GM23338 (cell line): ENCODE data around the gene CCDC24. TPM values are rescaled to one million over a fixed set of nuclear protein-coding genes. Genes with fewer than 3 reads are reported as not detected.

ENCODE experiments used
- ATAC-seq: fragments of 200-7000 bp; cut with Tn5 transposase; 3 replicates; pipeline ENCODE4 v1.9.1; 2020
- DNase-seq: peaks from one replicate; pipeline ENCODE4 v3.0.0-alpha.2; 2015; ENCODE audit warnings: low spot score
- H2AFZ ChIP-seq: fragments of 200-600 bp; sonication (generic); 2 replicates; pipeline ENCODE4 v1.8.0; 2016; ENCODE audit warnings: antibody characterized with exemption, mild to moderate bottlenecking, moderate library complexity
- H3F3A ChIP-seq: fragments of 200-600 bp; sonication (generic); replicated peaks from 2 replicates; pipeline ENCODE4 v1.8.0; 2017; ENCODE audit warnings: antibody characterized with exemption, mixed run types, low read depth
- H3K27ac ChIP-seq: fragments of 200-600 bp; sonication (generic); 2 replicates; pipeline ENCODE4 v1.6.1; 2016; ENCODE audit warnings: low read depth
- H3K27me3 ChIP-seq: fragments of 200-600 bp; sonication (generic); 2 replicates; pipeline ENCODE4 v1.8.0; 2016; ENCODE audit warnings: mild to moderate bottlenecking, mixed run types, moderate library complexity; ENCODE audit not compliant: insufficient read depth
- H3K36me3 ChIP-seq: fragments of 200-600 bp; sonication (generic); 2 replicates; pipeline ENCODE4 v1.8.0; 2016; ENCODE audit warnings: mild to moderate bottlenecking; ENCODE audit not compliant: insufficient read depth
- H3K4me1 ChIP-seq: fragments of 200-600 bp; sonication (generic); 2 replicates; pipeline ENCODE4 v1.8.0; 2016; ENCODE audit warnings: mild to moderate bottlenecking, moderate library complexity; ENCODE audit not compliant: insufficient read depth
- H3K4me2 ChIP-seq: fragments of 200-600 bp; sonication (generic); 2 replicates; pipeline ENCODE4 v1.7.1; 2017; ENCODE audit warnings: mixed run types
- H3K4me3 ChIP-seq: fragments of 200-600 bp; sonication (generic); 2 replicates; pipeline ENCODE4 v1.6.1; 2016; ENCODE audit warnings: mixed run types
- H3K79me2 ChIP-seq: fragments of 200-600 bp; sonication (generic); replicated peaks from 2 replicates; pipeline ENCODE4 v1.8.0; 2017; ENCODE audit warnings: mild to moderate bottlenecking; ENCODE audit not compliant: insufficient read depth
- H3K9me2 ChIP-seq: fragments of 200-600 bp; sonication (generic); 2 replicates; pipeline ENCODE4 v1.8.0; 2017; ENCODE audit not compliant: insufficient read depth
- H4K20me1 ChIP-seq: fragments of 200-600 bp; sonication (generic); replicated peaks from 2 replicates; pipeline ENCODE4 v1.8.0; 2017; ENCODE audit warnings: mild to moderate bottlenecking; ENCODE audit not compliant: insufficient read depth
- H3K27ac Mint-ChIP-seq: 2 replicates; pipeline ENCODE4 v1.8.0; 2020; ENCODE audit warnings: inconsistent platforms, mild to moderate bottlenecking, moderate library complexity, mixed read lengths
- H3K27me3 Mint-ChIP-seq: 3 replicates; pipeline ENCODE4 v1.8.0; 2022; ENCODE audit warnings: low read depth, mild to moderate bottlenecking, moderate library complexity, mixed read lengths, inconsistent platforms; ENCODE audit not compliant: insufficient read depth, poor library complexity
- H3K36me3 Mint-ChIP-seq: 3 replicates; pipeline ENCODE4 v1.8.0; 2021; ENCODE audit warnings: low read depth, mild to moderate bottlenecking, inconsistent platforms, moderate library complexity, mixed read lengths
- H3K4me1 Mint-ChIP-seq: 3 replicates; pipeline ENCODE4 v1.8.0; 2020; ENCODE audit warnings: mild to moderate bottlenecking, inconsistent platforms, mixed read lengths
- H3K4me3 Mint-ChIP-seq: 3 replicates; pipeline ENCODE4 v1.8.0; 2021; ENCODE audit warnings: moderate library complexity, mild to moderate bottlenecking, inconsistent platforms, mixed read lengths
- H3K9me3 Mint-ChIP-seq: 3 replicates; pipeline ENCODE4 v1.8.0; 2020; ENCODE audit warnings: moderate library complexity, mild to moderate bottlenecking, inconsistent platforms, mixed read lengths
- CREB1 ChIP-seq: fragments of 250-450 bp; sonication (Bioruptor Pico); IDR thresholded peaks from 2 replicates; pipeline ENCODE4 v1.5.0; 2020; ENCODE audit warnings: low read depth, mild to moderate bottlenecking, moderate library complexity
- ETS1 ChIP-seq: IDR thresholded peaks from 2 replicates; pipeline ENCODE4 v1.6.1; 2016; ENCODE audit warnings: antibody characterized with exemption
- EZH2 ChIP-seq: fragments of 200-600 bp; sonication (generic); IDR thresholded peaks from one replicate; pipeline ENCODE4 v1.8.0; 2017; ENCODE audit warnings: antibody characterized with exemption, mild to moderate bottlenecking, low read depth; ENCODE audit not compliant: unreplicated experiment
- EZH2phosphoT487 ChIP-seq: fragments of 200-600 bp; sonication (generic); IDR thresholded peaks from one replicate; pipeline ENCODE4 v1.8.1; 2018; ENCODE audit warnings: antibody characterized with exemption; ENCODE audit not compliant: unreplicated experiment
- JUNB ChIP-seq: IDR thresholded peaks from one replicate; pipeline ENCODE4 v1.6.1; 2016; ENCODE audit warnings: antibody characterized with exemption; ENCODE audit not compliant: unreplicated experiment
- POLR2AphosphoS5 ChIP-seq: IDR thresholded peaks from 2 replicates; pipeline ENCODE4 v1.6.1; 2016; ENCODE audit warnings: antibody characterized with exemption, low read depth
- ZNF114 ChIP-seq: fragments of 250-450 bp; sonication (Bioruptor Pico); IDR thresholded peaks from 2 replicates; pipeline ENCODE4 v1.5.0; 2020; ENCODE audit warnings: mild to moderate bottlenecking, moderate library complexity
- ZNF331 ChIP-seq: fragments of 250-450 bp; sonication (Bioruptor Pico); IDR thresholded peaks from 2 replicates; pipeline ENCODE4 v1.5.0; 2020; ENCODE audit warnings: low read depth, mild to moderate bottlenecking, moderate library complexity
- polyA plus RNA-seq: library from polyadenylated mRNA; unstranded; fragments of >200 nt; fragmentation: Nextera tagmentation; extraction: Ambion mirVana; gene quantifications from 2 replicates; pipeline ENCODE4 v1.2.1, GENCODE V29; 2016
- total RNA-seq: library from RNA; depleted of rRNA; stranded (reverse); fragments of >200 nt; shearing (Covaris generic); gene quantifications from 2 replicates; pipeline ENCODE4 v1.2.3, GENCODE V29; 2014
- TF ChIP-seq, protein P1 (sequence below): IDR thresholded peaks from one replicate; pipeline ENCODE4 v1.6.1; 2018; ENCODE audit warnings: antibody characterized with exemption; ENCODE audit not compliant: unreplicated experiment
- TF ChIP-seq, protein P2 (sequence below), 2 experiments: fragments of 200-600 bp in 1 of 2; sonication (generic) in 1 of 2; conservative IDR thresholded peaks; 2 replicates each; pipeline versions ENCODE4 v1.5.1 to v1.6.1; 2016 to 2017; ENCODE audit warnings: antibody characterized with exemption in 2 of 2, low read depth in 2 of 2, mild to moderate bottlenecking in 2 of 2, moderate library complexity in 1 of 2

Gene CCDC24
- total and polyA plus RNA-seq, 2 experiments from 2014 or later = 8.3 to 17.2 TPM

DNA sequence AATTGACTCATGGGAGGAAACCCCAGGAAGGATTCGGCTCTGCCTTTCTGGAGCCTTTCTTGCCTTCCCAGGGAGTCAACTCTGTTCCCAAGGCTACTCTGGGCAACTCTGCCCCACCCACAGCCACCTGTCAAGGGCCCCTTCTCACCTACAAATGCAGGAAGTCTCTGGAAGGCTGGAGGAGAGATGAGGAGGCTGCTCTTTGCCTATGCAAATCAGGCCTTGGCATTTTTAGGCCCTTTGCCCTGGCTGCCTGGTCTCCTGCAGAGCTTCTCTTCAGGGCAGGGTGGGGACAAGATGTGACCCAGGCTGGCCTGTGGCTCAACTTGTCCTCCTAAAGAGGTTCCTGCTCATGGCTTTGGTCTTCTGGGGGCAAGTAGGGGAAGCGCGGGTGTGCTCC, 34.4 kb downstream of the CCDC24 start:
- DNase-seq (no peak), ATAC-seq (no peak)
- H3K4me3 Mint-ChIP-seq = no peak overlapping the region
- H3K36me3 Mint-ChIP-seq = peaks cover 60% of the 10 kb centered on the region
- Histone ChIP-seq H4K20me1 (no peaks in the 10 kb centered on the region; the same call in 1 of the 2 replicates), H3K4me1 (peaks cover 12% of the 10 kb centered on the region; the same call in 1 of the 2 replicates), H3K27ac (no peak overlapping the region), H3K27me3 (no peaks in the 10 kb centered on the region), H3F3A (peaks cover 10% of the 10 kb centered on the region; the same call in 1 of the 2 replicates), H3K9me2 (no peaks in the 10 kb centered on the region), H3K79me2 (peaks cover 37% of the 10 kb centered on the region), H3K4me2 (no peak overlapping the region), H3K36me3 (no peaks in the 10 kb centered on the region; the same call in 1 of the 2 replicates), H3K4me3 (no peak overlapping the region), H2AFZ (no peak overlapping the region)
- H3K27me3 Mint-ChIP-seq = peaks cover 8% of the 10 kb centered on the region
- TF ChIP-seq POLR2AphosphoS5 = no peak
- no peak for TF ChIP-seq CREB1 (CRISPR knock-in tag)
- no peak for TF ChIP-seq ZNF114 (CRISPR knock-in tag)
- TF ChIP-seq EZH2 = no peak
- TF ChIP-seq EZH2phosphoT487 = no peak
- no peak for TF ChIP-seq ZNF331
- TF ChIP-seq, protein P1, sequence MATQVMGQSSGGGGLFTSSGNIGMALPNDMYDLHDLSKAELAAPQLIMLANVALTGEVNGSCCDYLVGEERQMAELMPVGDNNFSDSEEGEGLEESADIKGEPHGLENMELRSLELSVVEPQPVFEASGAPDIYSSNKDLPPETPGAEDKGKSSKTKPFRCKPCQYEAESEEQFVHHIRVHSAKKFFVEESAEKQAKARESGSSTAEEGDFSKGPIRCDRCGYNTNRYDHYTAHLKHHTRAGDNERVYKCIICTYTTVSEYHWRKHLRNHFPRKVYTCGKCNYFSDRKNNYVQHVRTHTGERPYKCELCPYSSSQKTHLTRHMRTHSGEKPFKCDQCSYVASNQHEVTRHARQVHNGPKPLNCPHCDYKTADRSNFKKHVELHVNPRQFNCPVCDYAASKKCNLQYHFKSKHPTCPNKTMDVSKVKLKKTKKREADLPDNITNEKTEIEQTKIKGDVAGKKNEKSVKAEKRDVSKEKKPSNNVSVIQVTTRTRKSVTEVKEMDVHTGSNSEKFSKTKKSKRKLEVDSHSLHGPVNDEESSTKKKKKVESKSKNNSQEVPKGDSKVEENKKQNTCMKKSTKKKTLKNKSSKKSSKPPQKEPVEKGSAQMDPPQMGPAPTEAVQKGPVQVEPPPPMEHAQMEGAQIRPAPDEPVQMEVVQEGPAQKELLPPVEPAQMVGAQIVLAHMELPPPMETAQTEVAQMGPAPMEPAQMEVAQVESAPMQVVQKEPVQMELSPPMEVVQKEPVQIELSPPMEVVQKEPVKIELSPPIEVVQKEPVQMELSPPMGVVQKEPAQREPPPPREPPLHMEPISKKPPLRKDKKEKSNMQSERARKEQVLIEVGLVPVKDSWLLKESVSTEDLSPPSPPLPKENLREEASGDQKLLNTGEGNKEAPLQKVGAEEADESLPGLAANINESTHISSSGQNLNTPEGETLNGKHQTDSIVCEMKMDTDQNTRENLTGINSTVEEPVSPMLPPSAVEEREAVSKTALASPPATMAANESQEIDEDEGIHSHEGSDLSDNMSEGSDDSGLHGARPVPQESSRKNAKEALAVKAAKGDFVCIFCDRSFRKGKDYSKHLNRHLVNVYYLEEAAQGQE = no peak
- TF ChIP-seq JUNB = no peak
- TF ChIP-seq, protein P2, sequence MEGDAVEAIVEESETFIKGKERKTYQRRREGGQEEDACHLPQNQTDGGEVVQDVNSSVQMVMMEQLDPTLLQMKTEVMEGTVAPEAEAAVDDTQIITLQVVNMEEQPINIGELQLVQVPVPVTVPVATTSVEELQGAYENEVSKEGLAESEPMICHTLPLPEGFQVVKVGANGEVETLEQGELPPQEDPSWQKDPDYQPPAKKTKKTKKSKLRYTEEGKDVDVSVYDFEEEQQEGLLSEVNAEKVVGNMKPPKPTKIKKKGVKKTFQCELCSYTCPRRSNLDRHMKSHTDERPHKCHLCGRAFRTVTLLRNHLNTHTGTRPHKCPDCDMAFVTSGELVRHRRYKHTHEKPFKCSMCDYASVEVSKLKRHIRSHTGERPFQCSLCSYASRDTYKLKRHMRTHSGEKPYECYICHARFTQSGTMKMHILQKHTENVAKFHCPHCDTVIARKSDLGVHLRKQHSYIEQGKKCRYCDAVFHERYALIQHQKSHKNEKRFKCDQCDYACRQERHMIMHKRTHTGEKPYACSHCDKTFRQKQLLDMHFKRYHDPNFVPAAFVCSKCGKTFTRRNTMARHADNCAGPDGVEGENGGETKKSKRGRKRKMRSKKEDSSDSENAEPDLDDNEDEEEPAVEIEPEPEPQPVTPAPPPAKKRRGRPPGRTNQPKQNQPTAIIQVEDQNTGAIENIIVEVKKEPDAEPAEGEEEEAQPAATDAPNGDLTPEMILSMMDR (conservative IDR thresholded peaks at IDR 0.05; ENCODE audit: low read depth in 2 of 2) = no peak
- H3K27ac Mint-ChIP-seq = no peak overlapping the region
- peaks cover 35% of the 10 kb centered on the region for H3K4me1 Mint-ChIP-seq
- H3K9me3 Mint-ChIP-seq = peaks cover 4% of the 10 kb centered on the region; the same call in 1 of the 3 replicates

- Mint-ChIP-seq H3K27ac (no peak overlapping the region), H3K27me3 (peaks cover 10% of the 10 kb centered on the region), H3K4me3 (no peak overlapping the region), H3K4me1 (peaks cover 40% of the 10 kb centered on the region), H3K9me3 (peaks cover 4% of the 10 kb centered on the region; the same call in 1 of the 3 replicates), H3K36me3 (peaks cover 47% of the 10 kb centered on the region)
- ATAC-seq (no peak), DNase-seq (no peak)
- H3K4me3 ChIP-seq = no peak overlapping the region
- H3K4me2 ChIP-seq = no peak overlapping the region
- no peak overlapping the region for H2AFZ ChIP-seq
- peaks cover 37% of the 10 kb centered on the region for H3K79me2 ChIP-seq
- no peaks in the 10 kb centered on the region for H3K9me2 ChIP-seq
- no peak overlapping the region for H3K27ac ChIP-seq
- peaks cover 19% of the 10 kb centered on the region for H3K4me1 ChIP-seq
- no peaks in the 10 kb centered on the region; the same call in 1 of the 2 replicates for H4K20me1 ChIP-seq
- no peaks in the 10 kb centered on the region for H3K27me3 ChIP-seq
- H3K36me3 ChIP-seq = no peaks in the 10 kb centered on the region; the same call in 1 of the 2 replicates
- peaks cover 18% of the 10 kb centered on the region for H3F3A ChIP-seq
- TF ChIP-seq ETS1 = no peak
These were observed 35.9 kb downstream of the CCDC24 start for GRCh38 chr1:44027320-44027719.
